HepG2 (cell line): Measurements from ENCODE around the gene FKBP10. TPM values are rescaled to one million over a fixed set of nuclear protein-coding genes. Genes with fewer than 3 reads are reported as not detected.

Experiments
- NCOA1 ChIP-seq: sonication (generic); formaldehyde crosslinking; IDR thresholded peaks from 2 replicates; pipeline ENCODE4 v1.9.0; 2021; ENCODE audit warnings: missing genetic modification reagents
- NR1H2 ChIP-seq: sonication (generic); formaldehyde crosslinking; IDR thresholded peaks from 2 replicates; pipeline ENCODE4 v1.8.1; 2022; ENCODE audit warnings: low read depth, missing genetic modification reagents, borderline replicate concordance
- PRDM4 ChIP-seq: sonication (generic); formaldehyde crosslinking; IDR thresholded peaks from 2 replicates; pipeline ENCODE4 v1.9.0; 2021; ENCODE audit warnings: missing genetic modification reagents, borderline replicate concordance
- RARG ChIP-seq: sonication (generic); formaldehyde crosslinking; IDR thresholded peaks from 2 replicates; pipeline ENCODE4 v1.4.0; 2020; ENCODE audit warnings: low read depth, mild to moderate bottlenecking, missing genetic modification reagents
- ZBTB3 ChIP-seq: sonication (generic); formaldehyde crosslinking; IDR thresholded peaks from 2 replicates; pipeline ENCODE4 v1.4.0; 2020; ENCODE audit warnings: low read depth, mild to moderate bottlenecking, moderate library complexity, missing genetic modification reagents, borderline replicate concordance
- ZKSCAN5 ChIP-seq: sonication (generic); formaldehyde crosslinking; IDR thresholded peaks from 2 replicates; pipeline ENCODE4 v1.5.1; 2020; ENCODE audit warnings: mild to moderate bottlenecking, missing genetic modification reagents
- ZNF274 ChIP-seq: sonication (generic); formaldehyde crosslinking; IDR thresholded peaks from 2 replicates; pipeline ENCODE4 v1.5.1; 2020; ENCODE audit warnings: mild to moderate bottlenecking, missing genetic modification reagents
- ZNF598 ChIP-seq: sonication (generic); formaldehyde crosslinking; IDR thresholded peaks from 2 replicates; pipeline ENCODE4 v1.5.1; 2020; ENCODE audit warnings: mild to moderate bottlenecking, missing genetic modification reagents, borderline replicate concordance
- polyA plus RNA-seq, 8 experiments: library from polyadenylated mRNA; depleted of rRNA in 3 of 8; stranded (reverse) in 7 of 8; unstranded in 1 of 8; fragments of >200 nt; fragmentation: Illumina TruSeq in 4 of 8; extraction: Trizol in 4 of 8; gene quantifications; 2 replicates each; pipeline versions ENCODE4 v1.2.1 to v1.2.3, GENCODE V29; 2011 to 2016; ENCODE audit warnings: low read depth in 4 of 8, missing spikeins in 1 of 8, mixed read lengths in 1 of 8; ENCODE audit not compliant: insufficient read depth in 1 of 8
- total RNA-seq, 5 experiments: library from RNA; depleted of rRNA; stranded (reverse); fragments of >200 nt; fragmentation: Illumina TruSeq; extraction: Trizol; gene quantifications; 2 replicates each; pipeline ENCODE4 v1.2.3, GENCODE V29; 2016; ENCODE audit warnings: low read depth in 1 of 5
- TF ChIP-seq, protein P1 (sequence below): conservative IDR thresholded peaks from 2 replicates; pipeline ENCODE4 v1.6.1; 2018; ENCODE audit warnings: missing genetic modification reagents
- TF ChIP-seq, protein P2 (sequence below): sonication (generic); formaldehyde crosslinking; IDR thresholded peaks from one replicate; pipeline ENCODE4 v1.5.1; 2020; ENCODE audit warnings: mild to moderate bottlenecking, missing genetic modification reagents; ENCODE audit errors: not compliant biosample characterization
- TF ChIP-seq, protein P3 (sequence below): sonication (generic); formaldehyde crosslinking; conservative IDR thresholded peaks from 2 replicates; pipeline ENCODE4 v1.5.0; 2020; ENCODE audit warnings: missing genetic modification reagents

The FKBP10 gene
- total and polyA plus RNA-seq, 2 of the 13 experiments (the other 11 are each of a cell fraction or from before 2014, with no cell fraction given): 149 to 573 TPM

DNA sequence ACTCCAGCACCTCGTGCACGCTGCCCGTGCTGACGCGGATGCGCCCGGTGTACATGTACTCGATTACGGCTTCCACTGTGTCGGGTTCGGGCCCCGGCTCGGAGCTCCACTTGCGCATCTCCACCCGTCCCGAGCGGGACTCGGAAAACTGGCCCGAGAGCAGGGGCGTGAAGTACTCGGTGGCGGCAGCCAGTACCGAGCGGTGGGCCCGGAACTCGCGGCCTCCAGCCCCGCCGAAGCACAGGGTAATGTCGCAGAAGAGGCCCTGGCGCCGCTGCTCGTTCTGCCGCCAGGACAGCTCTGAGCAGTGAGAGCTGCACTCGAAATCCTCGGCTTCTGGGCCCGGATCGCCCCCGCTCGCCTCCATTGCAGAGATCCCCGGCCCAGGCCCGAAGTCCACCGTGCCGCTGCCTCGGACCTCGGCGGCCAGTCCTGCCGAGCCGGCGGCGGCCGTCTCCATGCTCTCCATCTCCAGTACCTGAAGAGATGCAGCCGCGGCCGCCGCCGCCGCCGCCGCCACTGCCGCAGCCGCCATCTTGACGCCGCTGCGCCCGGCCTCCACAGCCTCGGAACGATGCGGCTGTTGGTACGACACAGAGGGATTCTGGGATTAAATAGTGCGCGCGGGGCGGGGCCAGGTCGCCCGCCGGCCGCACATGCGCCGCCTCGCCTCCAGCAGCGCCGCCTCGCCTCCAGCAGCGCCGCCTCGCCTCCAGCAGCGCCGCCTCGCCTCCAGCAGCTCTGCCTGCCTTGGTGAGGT, 52.2 kb downstream of the FKBP10 start, which contains the start of gene KLHL11 (continued):
- peak; percentile 29; the same call in 1 of the 2 replicates for TF ChIP-seq ZBTB3
- TF ChIP-seq, protein P1, sequence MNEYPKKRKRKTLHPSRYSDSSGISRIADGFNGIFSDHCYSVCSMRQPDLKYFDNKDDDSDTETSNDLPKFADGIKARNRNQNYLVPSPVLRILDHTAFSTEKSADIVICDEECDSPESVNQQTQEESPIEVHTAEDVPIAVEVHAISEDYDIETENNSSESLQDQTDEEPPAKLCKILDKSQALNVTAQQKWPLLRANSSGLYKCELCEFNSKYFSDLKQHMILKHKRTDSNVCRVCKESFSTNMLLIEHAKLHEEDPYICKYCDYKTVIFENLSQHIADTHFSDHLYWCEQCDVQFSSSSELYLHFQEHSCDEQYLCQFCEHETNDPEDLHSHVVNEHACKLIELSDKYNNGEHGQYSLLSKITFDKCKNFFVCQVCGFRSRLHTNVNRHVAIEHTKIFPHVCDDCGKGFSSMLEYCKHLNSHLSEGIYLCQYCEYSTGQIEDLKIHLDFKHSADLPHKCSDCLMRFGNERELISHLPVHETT (CRISPR knock-in tag): 0 out of 2 replicates have a peak, but pooled peaks have one; percentile 46
- peak; percentile 41; the same call in 1 of the 2 replicates for TF ChIP-seq RARG (CRISPR knock-in tag)
- peak; percentile 94; the same call in 1 of the 2 replicates for TF ChIP-seq ZNF598
- 0 out of 2 replicates have a peak, but pooled peaks have one; percentile 58 for TF ChIP-seq PRDM4 (CRISPR knock-in tag)
- TF ChIP-seq NCOA1: 0 out of 2 replicates have a peak, but pooled peaks have one; percentile 56
- peak; percentile 57; the same call in 1 of the 2 replicates for TF ChIP-seq NR1H2 (CRISPR knock-in tag)
- TF ChIP-seq ZKSCAN5 (CRISPR knock-in tag): peak; percentile 66; the same call in 1 of the 2 replicates
- TF ChIP-seq, protein P2, sequence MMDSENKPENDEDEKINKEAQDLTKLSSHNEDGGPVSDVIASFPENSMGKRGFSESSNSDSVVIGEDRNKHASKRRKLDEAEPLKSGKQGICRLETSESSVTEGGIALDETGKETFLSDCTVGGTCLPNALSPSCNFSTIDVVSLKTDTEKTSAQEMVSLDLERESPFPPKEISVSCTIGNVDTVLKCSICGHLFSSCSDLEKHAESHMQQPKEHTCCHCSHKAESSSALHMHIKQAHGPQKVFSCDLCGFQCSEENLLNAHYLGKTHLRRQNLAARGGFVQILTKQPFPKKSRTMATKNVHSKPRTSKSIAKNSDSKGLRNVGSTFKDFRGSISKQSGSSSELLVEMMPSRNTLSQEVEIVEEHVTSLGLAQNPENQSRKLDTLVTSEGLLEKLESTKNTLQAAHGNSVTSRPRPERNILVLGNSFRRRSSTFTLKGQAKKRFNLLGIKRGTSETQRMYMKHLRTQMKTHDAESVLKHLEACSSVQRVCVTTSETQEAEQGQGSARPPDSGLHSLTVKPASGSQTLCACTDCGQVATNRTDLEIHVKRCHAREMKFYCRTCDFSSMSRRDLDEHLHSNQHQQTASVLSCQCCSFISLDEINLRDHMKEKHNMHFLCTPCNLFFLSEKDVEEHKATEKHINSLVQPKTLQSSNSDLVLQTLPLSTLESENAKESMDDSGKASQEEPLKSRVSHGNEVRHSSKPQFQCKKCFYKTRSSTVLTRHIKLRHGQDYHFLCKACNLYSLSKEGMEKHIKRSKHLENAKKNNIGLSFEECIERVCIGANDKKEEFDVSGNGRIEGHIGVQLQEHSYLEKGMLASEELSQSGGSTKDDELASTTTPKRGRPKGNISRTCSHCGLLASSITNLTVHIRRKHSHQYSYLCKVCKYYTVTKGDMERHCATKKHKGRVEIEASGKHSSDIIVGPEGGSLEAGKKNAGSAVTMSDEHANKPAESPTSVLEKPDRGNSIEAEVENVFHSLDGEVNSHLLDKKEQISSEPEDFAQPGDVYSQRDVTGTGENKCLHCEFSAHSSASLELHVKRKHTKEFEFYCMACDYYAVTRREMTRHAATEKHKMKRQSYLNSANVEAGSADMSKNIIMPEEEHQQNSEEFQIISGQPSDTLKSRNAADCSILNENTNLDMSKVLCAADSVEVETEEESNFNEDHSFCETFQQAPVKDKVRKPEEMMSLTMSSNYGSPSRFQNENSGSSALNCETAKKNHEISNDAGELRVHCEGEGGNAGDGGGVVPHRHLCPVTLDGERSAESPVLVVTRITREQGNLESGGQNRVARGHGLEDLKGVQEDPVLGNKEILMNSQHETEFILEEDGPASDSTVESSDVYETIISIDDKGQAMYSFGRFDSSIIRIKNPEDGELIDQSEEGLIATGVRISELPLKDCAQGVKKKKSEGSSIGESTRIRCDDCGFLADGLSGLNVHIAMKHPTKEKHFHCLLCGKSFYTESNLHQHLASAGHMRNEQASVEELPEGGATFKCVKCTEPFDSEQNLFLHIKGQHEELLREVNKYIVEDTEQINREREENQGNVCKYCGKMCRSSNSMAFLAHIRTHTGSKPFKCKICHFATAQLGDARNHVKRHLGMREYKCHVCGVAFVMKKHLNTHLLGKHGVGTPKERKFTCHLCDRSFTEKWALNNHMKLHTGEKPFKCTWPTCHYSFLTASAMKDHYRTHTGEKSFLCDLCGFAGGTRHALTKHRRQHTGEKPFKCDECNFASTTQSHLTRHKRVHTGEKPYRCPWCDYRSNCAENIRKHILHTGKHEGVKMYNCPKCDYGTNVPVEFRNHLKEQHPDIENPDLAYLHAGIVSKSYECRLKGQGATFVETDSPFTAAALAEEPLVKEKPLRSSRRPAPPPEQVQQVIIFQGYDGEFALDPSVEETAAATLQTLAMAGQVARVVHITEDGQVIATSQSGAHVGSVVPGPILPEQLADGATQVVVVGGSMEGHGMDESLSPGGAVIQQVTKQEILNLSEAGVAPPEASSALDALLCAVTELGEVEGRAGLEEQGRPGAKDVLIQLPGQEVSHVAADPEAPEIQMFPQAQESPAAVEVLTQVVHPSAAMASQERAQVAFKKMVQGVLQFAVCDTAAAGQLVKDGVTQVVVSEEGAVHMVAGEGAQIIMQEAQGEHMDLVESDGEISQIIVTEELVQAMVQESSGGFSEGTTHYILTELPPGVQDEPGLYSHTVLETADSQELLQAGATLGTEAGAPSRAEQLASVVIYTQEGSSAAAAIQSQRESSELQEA: peak; percentile 96
- peak; percentile 81; the same call in 1 of the 2 replicates for TF ChIP-seq ZNF274 (CRISPR knock-in tag)
- TF ChIP-seq, protein P3, sequence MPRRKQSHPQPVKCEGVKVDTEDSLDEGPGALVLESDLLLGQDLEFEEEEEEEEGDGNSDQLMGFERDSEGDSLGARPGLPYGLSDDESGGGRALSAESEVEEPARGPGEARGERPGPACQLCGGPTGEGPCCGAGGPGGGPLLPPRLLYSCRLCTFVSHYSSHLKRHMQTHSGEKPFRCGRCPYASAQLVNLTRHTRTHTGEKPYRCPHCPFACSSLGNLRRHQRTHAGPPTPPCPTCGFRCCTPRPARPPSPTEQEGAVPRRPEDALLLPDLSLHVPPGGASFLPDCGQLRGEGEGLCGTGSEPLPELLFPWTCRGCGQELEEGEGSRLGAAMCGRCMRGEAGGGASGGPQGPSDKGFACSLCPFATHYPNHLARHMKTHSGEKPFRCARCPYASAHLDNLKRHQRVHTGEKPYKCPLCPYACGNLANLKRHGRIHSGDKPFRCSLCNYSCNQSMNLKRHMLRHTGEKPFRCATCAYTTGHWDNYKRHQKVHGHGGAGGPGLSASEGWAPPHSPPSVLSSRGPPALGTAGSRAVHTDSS (CRISPR knock-in tag): 0 out of 2 replicates have a peak, but pooled peaks have one; percentile 26
